K562 treated with DMSO at 1 percent for 48 hours (cell line): ENCODE data around the gene ADAMTS6. TPM values are rescaled to one million over a fixed set of nuclear protein-coding genes. Genes with fewer than 3 reads are reported as not detected.

ENCODE experiments used
- total RNA-seq: library from RNA; unstranded; fragments of 300-600 nt; gene quantifications from 2 replicates; pipeline ENCODE4 v1.2.3, GENCODE V29; 2022; ENCODE audit warnings: low replicate concordance; ENCODE audit errors: extremely low read depth

The ADAMTS6 gene, protein sequence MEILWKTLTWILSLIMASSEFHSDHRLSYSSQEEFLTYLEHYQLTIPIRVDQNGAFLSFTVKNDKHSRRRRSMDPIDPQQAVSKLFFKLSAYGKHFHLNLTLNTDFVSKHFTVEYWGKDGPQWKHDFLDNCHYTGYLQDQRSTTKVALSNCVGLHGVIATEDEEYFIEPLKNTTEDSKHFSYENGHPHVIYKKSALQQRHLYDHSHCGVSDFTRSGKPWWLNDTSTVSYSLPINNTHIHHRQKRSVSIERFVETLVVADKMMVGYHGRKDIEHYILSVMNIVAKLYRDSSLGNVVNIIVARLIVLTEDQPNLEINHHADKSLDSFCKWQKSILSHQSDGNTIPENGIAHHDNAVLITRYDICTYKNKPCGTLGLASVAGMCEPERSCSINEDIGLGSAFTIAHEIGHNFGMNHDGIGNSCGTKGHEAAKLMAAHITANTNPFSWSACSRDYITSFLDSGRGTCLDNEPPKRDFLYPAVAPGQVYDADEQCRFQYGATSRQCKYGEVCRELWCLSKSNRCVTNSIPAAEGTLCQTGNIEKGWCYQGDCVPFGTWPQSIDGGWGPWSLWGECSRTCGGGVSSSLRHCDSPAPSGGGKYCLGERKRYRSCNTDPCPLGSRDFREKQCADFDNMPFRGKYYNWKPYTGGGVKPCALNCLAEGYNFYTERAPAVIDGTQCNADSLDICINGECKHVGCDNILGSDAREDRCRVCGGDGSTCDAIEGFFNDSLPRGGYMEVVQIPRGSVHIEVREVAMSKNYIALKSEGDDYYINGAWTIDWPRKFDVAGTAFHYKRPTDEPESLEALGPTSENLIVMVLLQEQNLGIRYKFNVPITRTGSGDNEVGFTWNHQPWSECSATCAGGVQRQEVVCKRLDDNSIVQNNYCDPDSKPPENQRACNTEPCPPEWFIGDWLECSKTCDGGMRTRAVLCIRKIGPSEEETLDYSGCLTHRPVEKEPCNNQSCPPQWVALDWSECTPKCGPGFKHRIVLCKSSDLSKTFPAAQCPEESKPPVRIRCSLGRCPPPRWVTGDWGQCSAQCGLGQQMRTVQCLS (N-terminal part only)
- total RNA-seq, result not detected in 2 replicates

GRCh38 chr5:65481635-65482295 lies at the start of gene ADAMTS6:
Gene ADAMTS6 (minus strand): TSS chr5:65481920. CDS start chr5:65473673, 8,247 bp downstream.

Other genes with a start within 250 kb of the ADAMTS6 start
- gene CENPK, start 81.2 kb upstream of the ADAMTS6 start, total RNA-seq, result not detected in 2 replicates
- gene PPWD1, start 81.4 kb upstream of the ADAMTS6 start, total RNA-seq, result not detected in 2 replicates
- gene TRIM23, start 142.4 kb upstream of the ADAMTS6 start, total RNA-seq, result not detected in 2 replicates
- gene SHLD3, start 143.1 kb upstream of the ADAMTS6 start, total RNA-seq, result not detected in 2 replicates
- gene TRAPPC13, start 143.1 kb upstream of the ADAMTS6 start, total RNA-seq, result not detected in 2 replicates
- gene SGTB, start 240.2 kb upstream of the ADAMTS6 start, total RNA-seq, result not detected in 2 replicates
- not detected in 2 replicates for gene NLN, start 240.3 kb upstream of the ADAMTS6 start, total RNA-seq